HG03039 (cell line): ENCODE data around the gene IBTK.
A peak's percentile ranks its signal among the peaks of the same experiment; 100 is the strongest.
"Not testable (repeated sequence)": the region's sequence is repeated elsewhere in the genome, so short reads cannot be mapped to it uniquely, and the experiment has no call there.

Experiments used
- ATAC-seq: cut with Tn5 transposase; IDR thresholded peaks from one replicate; pipeline ENCODE4 v1.9.1; 2021; ENCODE audit warnings: mild to moderate bottlenecking, moderate library complexity; ENCODE audit not compliant: unreplicated experiment

Gene IBTK

GRCh38 chr6:82182756-82183155 lies 64.8 kb downstream of the IBTK start:
- ATAC-seq = no peak

GRCh38 chr6:82179415-82179814 lies 68.1 kb downstream of the IBTK start:
- ATAC-seq = no peak

GRCh38 chr6:82178759-82179112 lies 68.8 kb downstream of the IBTK start:
- ATAC-seq = no peak

- ATAC-seq = no peak
Measured at GRCh38 chr6:82178077-82178758, 69.3 kb downstream of the IBTK start.

- no peak for ATAC-seq
Measured at GRCh38 chr6:82176616-82177015, 70.9 kb downstream of the IBTK start.

- ATAC-seq = no peak
Measured at GRCh38 chr6:82172594-82172993, 75.0 kb downstream of the IBTK start.

- ATAC-seq = no peak
Measured at GRCh38 chr6:82169138-82169876, 78.2 kb downstream of the IBTK start.

GRCh38 chr6:82166493-82166892 lies 81.1 kb downstream of the IBTK start:
- no peak for ATAC-seq

- ATAC-seq = no peak
Measured at GRCh38 chr6:82160255-82160990, 87.1 kb downstream of the IBTK start.

GRCh38 chr6:82152786-82153185 lies 94.8 kb downstream of the IBTK start:
- ATAC-seq = not testable (repeated sequence)

- not testable (repeated sequence) for ATAC-seq
Measured at GRCh38 chr6:82151147-82151546, 96.4 kb downstream of the IBTK start.

- ATAC-seq = no peak
Measured at GRCh38 chr6:82145926-82146452, 101.6 kb downstream of the IBTK start.

GRCh38 chr6:82144852-82145340 lies 102.6 kb downstream of the IBTK start:
- no peak for ATAC-seq

- peak; percentile 72 for ATAC-seq
Measured at GRCh38 chr6:82144007-82144851, 103.3 kb downstream of the IBTK start.

- ATAC-seq = no peak
Measured at GRCh38 chr6:82143041-82143481, 104.5 kb downstream of the IBTK start.

GRCh38 chr6:82142524-82142923 lies 105.0 kb downstream of the IBTK start:
- ATAC-seq = no peak

- no peak for ATAC-seq
Measured at GRCh38 chr6:82138075-82138791, 109.3 kb downstream of the IBTK start.

GRCh38 chr6:82131441-82131840 lies 116.1 kb downstream of the IBTK start:
- ATAC-seq = no peak

- ATAC-seq = no peak
Measured at GRCh38 chr6:82129797-82130196, 117.7 kb downstream of the IBTK start.

- ATAC-seq = not testable (repeated sequence)
Measured at GRCh38 chr6:82128973-82129372, 118.6 kb downstream of the IBTK start.
